GM19023 (cell line): Measurements from ENCODE around the gene ITGA11.

Source experiments
- ATAC-seq: cut with Tn5 transposase; IDR thresholded peaks from one replicate; pipeline ENCODE4 v1.9.1; 2021; ENCODE audit warnings: mild to moderate bottlenecking, moderate library complexity; ENCODE audit not compliant: unreplicated experiment

Gene ITGA11, protein sequence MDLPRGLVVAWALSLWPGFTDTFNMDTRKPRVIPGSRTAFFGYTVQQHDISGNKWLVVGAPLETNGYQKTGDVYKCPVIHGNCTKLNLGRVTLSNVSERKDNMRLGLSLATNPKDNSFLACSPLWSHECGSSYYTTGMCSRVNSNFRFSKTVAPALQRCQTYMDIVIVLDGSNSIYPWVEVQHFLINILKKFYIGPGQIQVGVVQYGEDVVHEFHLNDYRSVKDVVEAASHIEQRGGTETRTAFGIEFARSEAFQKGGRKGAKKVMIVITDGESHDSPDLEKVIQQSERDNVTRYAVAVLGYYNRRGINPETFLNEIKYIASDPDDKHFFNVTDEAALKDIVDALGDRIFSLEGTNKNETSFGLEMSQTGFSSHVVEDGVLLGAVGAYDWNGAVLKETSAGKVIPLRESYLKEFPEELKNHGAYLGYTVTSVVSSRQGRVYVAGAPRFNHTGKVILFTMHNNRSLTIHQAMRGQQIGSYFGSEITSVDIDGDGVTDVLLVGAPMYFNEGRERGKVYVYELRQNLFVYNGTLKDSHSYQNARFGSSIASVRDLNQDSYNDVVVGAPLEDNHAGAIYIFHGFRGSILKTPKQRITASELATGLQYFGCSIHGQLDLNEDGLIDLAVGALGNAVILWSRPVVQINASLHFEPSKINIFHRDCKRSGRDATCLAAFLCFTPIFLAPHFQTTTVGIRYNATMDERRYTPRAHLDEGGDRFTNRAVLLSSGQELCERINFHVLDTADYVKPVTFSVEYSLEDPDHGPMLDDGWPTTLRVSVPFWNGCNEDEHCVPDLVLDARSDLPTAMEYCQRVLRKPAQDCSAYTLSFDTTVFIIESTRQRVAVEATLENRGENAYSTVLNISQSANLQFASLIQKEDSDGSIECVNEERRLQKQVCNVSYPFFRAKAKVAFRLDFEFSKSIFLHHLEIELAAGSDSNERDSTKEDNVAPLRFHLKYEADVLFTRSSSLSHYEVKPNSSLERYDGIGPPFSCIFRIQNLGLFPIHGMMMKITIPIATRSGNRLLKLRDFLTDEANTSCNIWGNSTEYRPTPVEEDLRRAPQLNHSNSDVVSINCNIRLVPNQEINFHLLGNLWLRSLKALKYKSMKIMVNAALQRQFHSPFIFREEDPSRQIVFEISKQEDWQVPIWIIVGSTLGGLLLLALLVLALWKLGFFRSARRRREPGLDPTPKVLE

DNA sequence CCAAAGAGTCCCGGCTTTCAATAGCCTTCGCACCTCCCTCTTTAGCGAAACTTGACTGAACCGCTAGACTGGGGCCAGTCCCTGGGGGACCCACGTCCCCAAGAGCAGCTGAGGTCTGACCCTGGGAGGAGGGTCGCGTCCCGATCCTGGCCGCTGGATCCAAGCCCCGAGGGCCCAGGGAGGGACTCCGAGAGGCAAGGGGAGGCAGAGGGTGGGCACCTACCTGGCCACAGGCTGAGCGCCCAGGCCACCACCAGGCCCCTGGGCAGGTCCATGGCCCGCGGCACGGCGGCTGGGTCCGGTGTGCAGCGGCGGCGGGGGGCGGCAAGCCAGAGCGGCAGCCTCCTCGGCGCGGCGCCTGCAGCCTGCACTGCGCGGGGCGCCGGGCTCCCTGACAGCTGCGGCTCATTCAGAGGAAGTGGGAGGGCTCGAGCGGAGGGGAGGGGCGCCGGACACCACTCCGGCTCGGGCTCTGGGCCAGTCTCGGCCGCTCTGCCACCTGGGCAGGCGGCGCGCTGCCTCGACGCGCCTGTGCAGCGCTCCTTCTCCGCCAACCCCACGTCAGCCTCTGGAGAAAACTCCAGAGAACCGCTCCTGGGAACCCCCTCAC is at the start of gene ITGA11:
Gene ITGA11 (minus strand): TSS at position 372 of the 610 bp plus-strand sequence. CDS start 97 bp downstream, at position 275.
- no peak for ATAC-seq

DNA sequence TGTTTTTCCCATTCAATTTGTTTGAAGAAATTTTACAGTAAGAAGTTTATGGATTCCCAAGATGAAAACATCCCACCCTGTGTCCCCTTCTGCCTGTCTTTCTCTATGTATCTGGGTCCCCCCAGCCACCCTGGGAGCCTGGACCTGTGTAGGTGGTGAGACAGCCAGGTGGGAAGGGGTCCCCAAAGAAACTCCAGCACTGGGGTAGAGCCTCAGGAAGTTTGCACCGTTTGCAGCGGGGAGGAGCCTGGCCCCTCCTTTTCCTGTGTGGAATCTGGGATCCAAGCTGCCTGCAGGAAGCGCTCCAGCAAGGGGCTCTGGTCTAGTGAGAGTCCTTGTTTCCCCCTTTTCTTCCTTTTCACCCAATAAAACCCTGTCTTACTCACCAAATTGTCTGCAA is 49.4 kb upstream of the ITGA11 start:
- no peak for ATAC-seq

DNA sequence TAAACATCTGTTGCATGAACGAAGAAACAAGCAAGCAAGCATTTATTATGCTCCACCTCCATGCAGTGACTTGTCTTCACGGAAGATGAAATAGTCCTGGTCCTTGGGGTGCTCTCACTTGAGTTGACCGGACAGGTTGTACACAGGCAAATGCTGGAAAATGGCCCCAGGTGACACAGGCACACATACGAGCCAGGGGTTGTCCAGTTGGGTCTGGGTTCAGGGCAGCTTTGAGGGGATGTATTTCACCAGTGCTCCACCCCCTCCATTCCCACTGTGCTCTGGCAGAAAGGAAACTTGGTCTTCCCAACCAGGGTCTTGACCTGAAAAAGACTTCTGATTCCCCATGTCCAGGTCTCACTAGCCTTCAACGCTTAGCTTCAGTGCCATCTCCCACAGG is 48.3 kb upstream of the ITGA11 start:
- ATAC-seq, result no peak

DNA sequence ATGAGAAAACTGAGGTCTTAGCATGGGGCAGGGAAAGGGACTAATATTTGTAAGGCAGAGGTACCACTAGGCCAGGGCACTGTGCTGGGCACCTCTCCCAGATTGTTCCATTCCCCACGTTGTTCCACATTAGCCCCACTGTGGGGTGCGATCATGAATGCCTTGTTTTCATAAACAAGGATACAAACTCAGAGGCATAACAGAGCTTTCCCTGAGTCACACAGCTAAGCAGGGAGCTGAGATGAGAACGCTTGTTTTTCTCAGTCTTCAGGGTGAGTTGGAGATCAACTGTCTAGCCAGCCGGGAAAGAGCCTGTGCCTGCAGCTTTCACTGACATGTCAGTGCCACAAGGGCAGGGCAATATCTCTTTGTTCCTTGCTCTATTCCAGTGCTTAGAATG is 47.9 kb upstream of the ITGA11 start:
- no peak for ATAC-seq

DNA sequence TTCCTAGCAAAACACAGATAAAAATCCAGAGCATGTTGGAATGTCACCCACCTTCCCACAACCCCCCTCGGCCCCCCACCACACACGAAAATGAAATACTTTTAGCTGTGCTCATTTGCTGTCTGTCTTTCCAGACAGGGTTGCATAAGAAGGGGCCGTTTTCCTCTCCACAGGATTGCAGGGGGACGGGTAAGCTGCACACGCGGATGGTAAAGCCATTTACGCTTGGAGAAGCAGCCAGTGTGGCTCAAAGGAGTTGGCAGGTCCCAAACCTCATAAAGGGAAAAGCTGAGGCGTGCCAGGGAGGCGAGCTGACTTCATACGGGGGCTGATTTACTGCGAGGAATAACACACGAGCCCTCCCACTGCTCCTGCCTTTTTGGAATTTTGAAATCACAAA is 47.4 kb upstream of the ITGA11 start:
- ATAC-seq, result no peak

DNA sequence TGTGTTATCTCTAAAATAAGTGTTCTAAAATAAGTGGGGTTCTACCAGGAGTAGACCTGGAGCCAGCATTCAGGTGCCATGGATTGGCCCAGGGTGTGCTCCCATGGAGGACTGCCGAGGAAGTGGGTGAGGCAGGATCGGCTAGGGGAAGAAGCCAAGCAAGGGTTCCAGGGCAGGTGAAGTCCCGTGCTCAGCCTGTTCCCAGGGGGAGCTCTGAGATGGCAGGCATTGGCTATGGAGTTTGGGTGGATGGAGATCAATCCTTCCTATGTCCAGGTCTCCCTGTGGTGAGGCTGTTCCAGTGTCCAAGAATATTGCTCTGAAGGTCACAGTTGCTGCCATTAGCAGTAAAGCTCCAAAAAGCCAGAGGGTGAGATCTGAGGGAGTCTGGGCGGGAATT is 46.9 kb upstream of the ITGA11 start:
- ATAC-seq, result no peak

DNA sequence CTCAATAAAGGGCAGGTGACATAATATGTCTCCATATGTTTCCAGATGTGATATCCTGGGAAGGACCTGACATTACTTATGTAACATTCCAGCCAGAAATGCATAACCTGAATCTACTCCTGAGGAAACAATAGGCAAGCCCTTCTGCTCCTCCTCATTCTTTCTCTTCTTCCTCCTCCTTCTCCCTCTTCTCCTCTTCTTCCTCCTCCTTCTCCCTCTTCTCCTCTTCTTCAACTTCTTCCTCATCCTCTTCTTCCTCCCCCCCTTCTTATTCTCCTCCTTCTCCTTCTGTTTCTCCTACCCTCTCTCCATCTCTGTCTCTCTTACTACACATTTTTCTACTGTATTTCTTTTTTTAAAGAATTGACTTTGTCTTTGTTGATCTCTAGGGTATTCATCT is 43.5 kb upstream of the ITGA11 start:
- ATAC-seq, result no peak

DNA sequence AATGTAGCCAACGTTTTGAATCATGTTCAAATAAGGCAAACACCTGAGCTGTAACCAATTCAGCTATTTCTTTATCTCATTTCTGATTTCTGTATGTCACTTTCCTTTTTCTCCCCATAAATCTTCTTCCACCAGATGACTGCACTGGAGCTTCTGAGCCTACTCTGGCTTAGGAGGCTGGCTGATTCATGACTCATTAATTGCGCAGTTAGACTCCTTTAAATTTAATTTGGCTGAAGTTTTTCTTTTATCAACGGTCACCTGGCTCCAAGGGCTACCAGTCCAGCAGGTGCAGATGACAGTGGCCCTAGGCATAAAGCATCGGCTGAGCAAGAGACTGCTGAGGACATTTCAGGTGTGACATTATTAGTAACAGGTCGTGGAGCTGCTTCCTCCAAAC is 39.6 kb upstream of the ITGA11 start:
- ATAC-seq, result no peak

DNA sequence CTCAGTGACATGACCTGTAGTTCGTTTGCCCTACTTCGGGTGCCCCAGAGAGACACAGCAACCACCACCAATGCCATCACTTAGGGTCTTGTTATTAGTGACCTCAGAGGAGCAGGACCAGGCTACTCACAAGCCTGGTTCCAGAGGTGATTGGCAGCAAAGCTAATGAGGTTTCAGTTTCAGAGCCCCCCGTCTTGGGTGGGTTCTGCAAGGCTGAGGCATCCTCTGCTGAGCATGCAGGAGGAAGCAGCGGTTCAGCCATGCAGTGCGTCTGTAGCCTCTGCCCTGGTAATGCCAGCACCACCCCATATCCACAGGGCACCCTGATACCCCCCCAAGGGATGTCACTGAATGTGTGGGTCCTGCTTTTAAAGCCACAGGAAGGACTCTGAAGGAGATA is 39.0 kb upstream of the ITGA11 start:
- ATAC-seq, result no peak

DNA sequence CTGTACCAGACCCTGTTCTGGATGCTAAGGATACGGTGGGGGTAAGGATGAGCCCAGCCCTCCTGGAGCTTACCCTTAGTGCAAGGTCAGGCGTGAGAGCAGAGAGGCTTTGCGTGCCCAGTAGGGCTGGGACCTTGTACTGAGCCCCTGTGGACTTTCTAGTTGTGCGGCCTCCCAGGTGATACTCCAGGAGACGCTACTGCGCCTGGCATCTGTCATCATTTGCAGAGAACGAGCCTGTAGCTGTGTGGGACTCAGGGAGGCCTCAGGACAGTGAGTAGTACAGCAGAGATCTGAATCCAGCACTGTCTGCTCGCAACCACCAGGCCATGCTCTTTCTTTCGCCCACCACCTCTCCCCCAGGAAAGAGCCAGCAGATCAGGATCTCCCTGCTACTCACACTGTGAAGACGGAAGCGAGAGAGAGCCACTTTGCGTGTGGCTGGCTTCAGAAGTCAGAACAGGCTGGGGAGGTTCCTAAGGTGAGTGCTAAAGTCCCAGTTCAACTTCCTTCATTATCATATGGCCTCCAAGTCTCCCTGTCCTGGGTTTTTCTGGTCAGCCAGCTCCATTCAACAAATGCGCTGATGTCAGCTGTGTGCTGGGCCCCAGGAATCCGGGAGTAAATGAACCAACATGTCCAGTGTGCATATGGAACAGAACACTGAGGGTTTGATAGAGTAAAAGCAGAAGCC is 38.2 kb upstream of the ITGA11 start:
- ATAC-seq, result no peak

DNA sequence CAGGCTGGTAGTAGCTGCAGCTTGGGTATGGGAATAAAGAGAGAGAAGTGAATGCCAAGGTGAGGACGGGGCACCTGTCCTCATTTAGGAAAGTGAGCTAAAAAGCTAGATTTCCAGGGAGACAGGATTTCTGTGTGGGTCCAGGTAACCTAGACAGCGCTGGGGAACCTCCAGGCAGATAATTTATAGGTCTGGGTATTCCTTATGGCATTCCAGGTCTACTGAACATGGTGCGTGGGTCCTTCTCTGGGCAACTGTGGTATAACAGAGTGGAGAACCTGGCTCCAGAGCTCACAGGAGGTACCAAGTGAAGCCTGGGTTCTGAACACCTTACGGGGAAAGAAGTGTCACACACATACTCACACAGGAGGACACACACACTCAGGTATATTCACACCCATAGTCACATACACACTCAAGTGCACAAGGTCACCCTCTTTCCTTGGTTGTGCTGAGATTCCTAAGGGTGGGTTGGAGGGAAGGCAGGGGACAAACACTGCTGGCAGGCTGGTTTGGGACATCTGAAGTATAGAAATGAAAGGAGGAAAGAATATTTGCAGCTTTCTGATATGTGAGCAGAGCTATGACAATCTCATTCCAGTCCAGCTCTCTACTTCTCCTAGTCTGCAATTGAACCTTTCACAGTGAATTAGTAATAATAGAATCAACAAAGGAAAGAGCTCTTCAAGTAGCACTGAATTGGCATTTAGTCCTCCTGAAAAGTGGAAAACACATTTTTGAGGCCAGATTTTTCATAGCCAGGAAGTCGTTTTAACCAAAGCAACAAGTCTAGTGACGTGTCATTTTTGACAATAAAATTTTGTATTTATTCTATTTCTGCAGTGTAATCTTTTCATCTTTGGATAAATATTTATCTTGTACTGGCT is 37.4 kb upstream of the ITGA11 start:
- ATAC-seq, result no peak

DNA sequence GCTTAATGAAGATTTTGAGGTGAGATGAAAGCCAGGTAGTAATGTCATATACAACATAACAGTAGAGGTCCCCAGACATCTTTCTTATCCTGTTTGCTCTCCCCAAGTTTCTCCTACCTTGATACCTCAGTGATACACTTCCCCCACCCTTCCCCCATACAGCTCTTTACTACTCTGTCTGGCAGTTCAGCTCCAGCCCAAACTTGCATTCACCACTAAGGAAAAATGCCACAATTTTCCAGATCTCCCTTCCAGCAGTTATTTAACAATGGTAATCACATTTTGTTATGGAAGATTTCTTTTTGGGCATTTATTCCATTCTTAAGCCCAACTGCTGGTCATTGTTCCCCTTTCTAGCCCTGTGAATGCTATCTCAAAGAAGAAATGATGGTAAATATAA is 34.9 kb upstream of the ITGA11 start:
- no peak for ATAC-seq

DNA sequence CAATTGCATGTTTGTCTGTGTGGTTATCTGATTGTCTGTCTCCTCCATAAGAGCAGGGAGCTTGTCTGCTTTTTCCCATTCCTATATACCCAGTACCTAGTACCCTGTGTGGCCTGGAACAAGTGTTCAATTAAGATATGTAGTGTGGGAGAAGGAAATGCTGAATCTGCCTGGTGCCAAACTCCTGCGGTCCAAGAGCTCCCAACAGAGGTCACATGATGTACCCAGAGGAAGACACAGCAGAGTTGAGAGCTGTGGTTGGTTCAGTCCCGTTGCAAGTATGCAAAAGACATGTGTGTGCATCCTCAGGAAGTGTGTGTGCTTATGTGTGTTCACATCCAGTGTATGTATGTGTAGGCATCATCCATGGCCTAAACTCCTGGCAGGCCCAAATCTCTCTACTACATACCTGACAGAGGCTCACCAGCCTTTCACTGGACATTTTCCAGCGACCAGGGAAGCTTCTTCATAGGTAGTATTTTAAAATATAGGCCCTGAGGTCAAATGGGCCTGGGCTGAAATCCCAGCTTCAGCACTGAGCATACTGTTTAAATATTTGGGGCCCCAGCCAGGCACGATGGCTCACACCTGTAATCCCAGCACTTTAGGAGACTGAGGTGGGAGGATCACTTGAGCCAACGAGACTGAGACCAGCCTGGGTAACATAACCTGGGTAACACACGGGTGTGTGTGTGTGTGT is 34.0 kb upstream of the ITGA11 start:
- no peak for ATAC-seq

DNA sequence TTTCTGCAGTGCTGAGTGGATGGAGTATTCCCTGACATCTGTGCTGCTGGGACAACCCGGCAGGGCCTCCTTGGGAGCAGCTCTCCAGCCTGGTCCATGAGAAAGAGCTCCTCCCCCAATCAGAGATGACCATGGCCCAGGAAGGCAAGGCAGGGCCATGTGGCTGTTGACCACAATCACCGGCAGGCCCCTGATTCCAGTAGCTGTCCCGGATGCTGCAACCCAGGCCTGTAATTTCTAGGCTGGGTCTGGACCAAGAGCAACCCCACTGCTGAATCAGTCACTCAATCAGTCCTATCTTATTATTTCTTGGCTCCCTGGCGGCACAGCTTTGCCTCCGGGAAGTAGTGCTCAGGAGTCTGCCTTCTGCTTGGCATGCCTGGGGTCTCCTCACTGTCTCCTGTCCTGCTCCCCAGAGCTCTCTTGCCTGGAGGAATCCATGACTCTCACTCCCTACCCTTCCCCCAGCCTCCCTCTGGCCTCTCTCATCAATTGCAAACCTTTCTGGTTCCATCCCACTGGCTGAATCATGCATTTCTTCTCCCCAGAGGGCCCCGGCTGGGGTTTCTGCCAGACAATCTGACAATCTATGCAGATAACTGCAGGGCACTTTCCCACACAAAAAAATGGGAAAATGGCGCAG is 32.6 kb upstream of the ITGA11 start:
- ATAC-seq, result no peak

DNA sequence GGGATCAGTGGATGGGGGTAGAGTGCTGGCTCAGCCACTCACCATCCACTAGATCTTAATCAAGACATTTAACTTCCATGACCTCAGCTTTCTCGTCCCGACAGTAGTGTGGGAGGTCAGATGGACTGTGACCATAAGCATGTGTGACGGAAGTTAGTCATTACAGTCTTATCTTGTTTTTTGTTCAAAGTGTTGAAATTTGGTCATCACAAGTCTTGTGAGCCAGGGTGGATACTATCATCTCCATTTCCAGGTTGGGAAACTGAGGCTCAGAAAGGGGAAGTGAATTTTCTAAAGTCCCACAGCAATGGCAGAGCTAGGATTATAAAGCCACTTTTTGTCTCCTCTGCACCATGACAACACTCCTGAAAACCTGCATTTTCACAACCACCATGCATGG is 32.0 kb upstream of the ITGA11 start:
- ATAC-seq, result no peak

DNA sequence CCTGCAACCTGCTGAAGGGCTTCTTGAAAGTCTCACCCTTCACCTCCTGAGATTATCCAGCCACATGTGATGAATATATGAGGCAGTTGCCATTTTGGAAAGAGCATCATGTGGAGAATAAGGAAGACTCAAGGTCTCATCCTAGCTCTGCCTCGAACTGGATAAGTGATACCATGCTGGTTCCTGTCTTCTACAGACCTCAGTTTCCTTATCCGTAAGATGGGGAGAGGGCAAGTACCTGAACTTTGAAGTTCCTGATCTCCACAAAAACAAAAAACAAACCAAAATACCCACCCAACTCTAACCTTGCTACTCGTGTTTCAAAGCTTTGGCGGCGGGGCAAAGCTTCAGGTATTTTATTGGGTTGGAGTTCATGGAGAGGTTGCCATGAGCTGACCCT is 31.5 kb upstream of the ITGA11 start:
- ATAC-seq, result no peak

DNA sequence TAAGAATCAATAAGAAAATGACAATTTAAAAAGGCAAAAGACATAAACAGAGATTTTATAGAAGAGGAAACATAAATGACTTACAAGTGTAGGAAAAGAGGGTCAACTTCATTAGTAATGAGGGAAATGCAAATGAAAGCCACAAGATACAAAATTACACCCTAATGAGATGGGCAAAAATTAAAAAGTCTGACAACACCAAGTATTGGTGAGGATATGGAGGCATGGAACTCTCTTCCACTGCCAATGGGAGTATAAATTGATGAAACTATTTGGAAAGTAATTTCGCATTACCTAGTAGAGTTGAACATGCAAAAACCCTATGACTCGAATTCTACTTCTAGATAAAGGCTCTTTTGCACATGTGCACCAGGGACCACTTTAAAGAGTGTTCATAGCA is 28.2 kb upstream of the ITGA11 start:
- ATAC-seq, result no peak

DNA sequence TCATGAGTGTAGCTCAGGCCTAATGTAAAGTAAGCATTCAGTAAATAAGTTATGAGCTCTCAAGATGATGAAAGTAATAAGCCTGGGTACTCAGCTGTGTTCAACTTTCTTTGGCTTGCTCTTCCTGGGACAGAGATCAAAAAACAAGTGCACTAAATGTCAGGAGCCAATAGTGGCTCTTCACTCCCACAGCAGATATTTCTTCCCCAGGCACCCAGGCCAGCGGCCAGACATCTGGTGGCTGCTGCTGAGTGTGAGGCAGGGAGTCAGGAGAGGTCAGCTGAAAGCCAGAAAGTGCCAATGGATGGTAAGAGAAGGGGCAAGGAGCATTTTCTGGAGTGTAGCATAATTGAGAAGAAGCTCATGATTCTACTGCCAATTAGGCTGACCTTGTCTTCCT is 18.2 kb upstream of the ITGA11 start:
- no peak for ATAC-seq
